DND-41 (cell line): Measurements from ENCODE around the gene AP3D1.
"Not testable (repeated sequence)": the region's sequence is repeated elsewhere in the genome, so short reads cannot be mapped to it uniquely, and the experiment has no call there.

Experiments
- ATAC-seq: fragments of 200-7000 bp; cut with Tn5 transposase; 3 replicates; pipeline ENCODE4 v1.9.1; 2021; ENCODE audit warnings: low read depth; ENCODE audit not compliant: insufficient read depth
- DNase-seq: peaks from one replicate; pipeline ENCODE4 v3.0.0-alpha.2; 2020
- H2AFZ ChIP-seq: 2 replicates; pipeline ENCODE4 v1.6.0; 2012; ENCODE audit warnings: low read depth, low read length
- H3K27ac ChIP-seq: 2 replicates; pipeline ENCODE4 v1.5.1; 2012; ENCODE audit warnings: low read length, inconsistent platforms
- H3K27me3 ChIP-seq: fragments of 200-600 bp; sonication (generic); 2 replicates; pipeline ENCODE4 v1.6.0; 2012; ENCODE audit warnings: low read length, mild to moderate bottlenecking, inconsistent platforms; ENCODE audit not compliant: insufficient read depth, poor library complexity
- H3K36me3 ChIP-seq: 2 replicates; pipeline ENCODE4 v1.5.1; 2012; ENCODE audit warnings: low read length, inconsistent platforms; ENCODE audit not compliant: insufficient read depth
- H3K4me1 ChIP-seq: 2 replicates; pipeline ENCODE4 v1.5.1; 2012; ENCODE audit warnings: mild to moderate bottlenecking, low read length; ENCODE audit not compliant: insufficient read depth
- H3K4me2 ChIP-seq: 2 replicates; pipeline ENCODE4 v1.6.0; 2012; ENCODE audit warnings: mild to moderate bottlenecking, moderate library complexity, low read length, inconsistent platforms; ENCODE audit not compliant: insufficient read depth
- H3K4me3 ChIP-seq, 2 experiments: fragments of 200-600 bp in 1 of 2; shearing (Covaris generic) in 1 of 2; 2 replicates each; pipeline ENCODE4 v1.5.1; 2012 to 2016; ENCODE audit warnings: inconsistent platforms in 2 of 2, low read length in 2 of 2, mild to moderate bottlenecking in 2 of 2, low read depth in 1 of 2, moderate library complexity in 1 of 2
- H3K79me2 ChIP-seq: 2 replicates; pipeline ENCODE4 v1.6.0; 2012; ENCODE audit warnings: low read length, inconsistent platforms; ENCODE audit not compliant: insufficient read depth
- H3K9ac ChIP-seq: 2 replicates; pipeline ENCODE4 v1.6.0; 2012; ENCODE audit warnings: low read depth, mild to moderate bottlenecking, inconsistent platforms, low read length, moderate library complexity
- H3K9me3 ChIP-seq: 2 replicates; pipeline ENCODE4 v1.5.1; 2012; ENCODE audit warnings: low read length, moderate library complexity, mild to moderate bottlenecking, inconsistent platforms; ENCODE audit not compliant: insufficient read depth, severe bottlenecking
- H4K20me1 ChIP-seq: 2 replicates; pipeline ENCODE4 v1.6.0; 2012; ENCODE audit warnings: low read length; ENCODE audit not compliant: insufficient read depth
- CTCF ChIP-seq: IDR thresholded peaks from 2 replicates; pipeline ENCODE4 v1.5.1; 2012; ENCODE audit warnings: borderline replicate concordance, low read length, moderate library complexity, mild to moderate bottlenecking; ENCODE audit not compliant: poor library complexity, severe bottlenecking; ENCODE audit errors: extremely low read depth
- EZH2 ChIP-seq: IDR thresholded peaks from 3 replicates; pipeline ENCODE4 v1.6.1; 2012; ENCODE audit warnings: borderline replicate concordance, low read depth, mild to moderate bottlenecking, moderate library complexity, low read length, inconsistent platforms; ENCODE audit not compliant: severe bottlenecking

Gene AP3D1

GRCh38 chr19:2129022-2129421 is 22.3 kb downstream of the AP3D1 start:
- Histone ChIP-seq H4K20me1 (peaks cover 54% of the 10 kb centered on the region), H3K4me3 (no peak overlapping the region), H3K27ac (no peak overlapping the region), H3K36me3 (peaks cover 73% of the 10 kb centered on the region), H3K4me1 (no peaks in the 10 kb centered on the region), H2AFZ (no peak overlapping the region), H3K9ac (no peak overlapping the region), H3K9me3 (no peaks in the 10 kb centered on the region), H3K79me2 (peaks cover 41% of the 10 kb centered on the region), H3K4me2 (no peak overlapping the region), H3K27me3 (no peaks in the 10 kb centered on the region)
- ATAC-seq (no peak), DNase-seq (no peak)
- TF ChIP-seq EZH2 (no peak), CTCF (no peak)

- peaks cover 80% of the 10 kb centered on the region for H3K36me3 ChIP-seq
- not testable (repeated sequence) for H3K27ac ChIP-seq, H2AFZ ChIP-seq, H3K4me2 ChIP-seq, ATAC-seq, H3K27me3 ChIP-seq, H3K9ac ChIP-seq, H3K4me1 ChIP-seq, DNase-seq, H3K9me3 ChIP-seq, H3K4me3 ChIP-seq
- peaks cover 40% of the 10 kb centered on the region for H3K79me2 ChIP-seq
- H4K20me1 ChIP-seq, result peaks cover 61% of the 10 kb centered on the region
Measured at GRCh38 chr19:2128252-2128651, 23.1 kb downstream of the AP3D1 start.

- Histone ChIP-seq H3K9me3 (no peaks in the 10 kb centered on the region), H4K20me1 (peaks cover 60% of the 10 kb centered on the region), H3K79me2 (peaks cover 37% of the 10 kb centered on the region), H3K4me1 (no peaks in the 10 kb centered on the region), H2AFZ (no peak overlapping the region), H3K4me3 (no peak overlapping the region), H3K9ac (no peak overlapping the region), H3K4me2 (no peak overlapping the region), H3K27me3 (no peaks in the 10 kb centered on the region), H3K27ac (no peak overlapping the region), H3K36me3 (peaks cover 80% of the 10 kb centered on the region)
- DNase-seq (no peak), ATAC-seq (no peak)
- TF ChIP-seq EZH2 (no peak), CTCF (no peak)
Measured at GRCh38 chr19:2127758-2128157, 23.6 kb downstream of the AP3D1 start.

DNA sequence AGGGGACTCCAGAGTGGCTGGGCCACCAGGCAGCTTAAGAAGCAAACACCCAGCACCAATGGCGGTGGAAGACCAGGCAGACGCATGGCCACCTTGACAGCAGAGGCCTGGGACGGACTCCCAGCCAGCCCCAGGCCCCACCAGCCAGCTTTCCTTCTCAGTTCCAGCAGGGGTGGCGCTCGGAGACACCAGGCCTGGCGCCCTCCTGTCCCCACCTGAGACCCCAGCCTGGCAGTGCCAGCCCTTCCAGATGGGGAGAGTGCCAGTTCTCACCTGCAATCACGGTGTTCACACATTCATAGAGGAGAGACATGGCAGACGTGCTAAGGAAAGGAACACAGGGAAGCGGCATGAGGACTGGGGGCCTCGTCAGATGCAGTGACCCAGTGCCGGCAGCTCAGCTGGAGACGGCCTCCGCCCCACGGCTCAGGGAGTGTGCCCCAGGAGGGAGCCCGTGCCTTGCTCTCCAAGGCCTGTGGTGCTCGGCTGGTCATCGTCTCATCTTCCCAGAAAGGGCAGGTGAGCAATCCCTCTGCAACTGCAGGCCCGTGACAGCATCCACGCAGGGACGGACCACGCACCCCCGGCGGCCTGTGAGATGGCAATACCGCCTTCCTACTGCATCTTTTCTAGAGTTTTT is 24.4 kb downstream of the AP3D1 start:
- H3K27me3 ChIP-seq, result no peaks in the 10 kb centered on the region
- ATAC-seq, result no peak
- no peaks in the 10 kb centered on the region for H3K9me3 ChIP-seq
- H2AFZ ChIP-seq, result no peak overlapping the region
- no peak overlapping the region for H3K9ac ChIP-seq
- peaks cover 56% of the 10 kb centered on the region for H4K20me1 ChIP-seq
- TF ChIP-seq EZH2, result no peak
- no peak for TF ChIP-seq CTCF
- DNase-seq, result no peak
- peaks cover 80% of the 10 kb centered on the region for H3K36me3 ChIP-seq
- no peaks in the 10 kb centered on the region for H3K4me1 ChIP-seq
- no peak overlapping the region for H3K4me3 ChIP-seq
- H3K4me2 ChIP-seq, result no peak overlapping the region
- peaks cover 29% of the 10 kb centered on the region for H3K79me2 ChIP-seq
- no peak overlapping the region for H3K27ac ChIP-seq
